SK-N-SH (cell line): ENCODE data around the gene NT5C1A.

Experiments used
- ELF1 ChIP-seq: IDR thresholded peaks from 2 replicates; pipeline ENCODE4 v1.4.0; 2012
- MEF2A ChIP-seq: IDR thresholded peaks from 2 replicates; pipeline ENCODE4 v1.4.0; 2012; ENCODE audit warnings: low read depth, borderline replicate concordance
- POLR2AphosphoS5 ChIP-seq: IDR thresholded peaks from 2 replicates; pipeline ENCODE4 v1.6.1; 2012; ENCODE audit warnings: low read depth, low read length
- SIN3A ChIP-seq: IDR thresholded peaks from 2 replicates; pipeline ENCODE4 v1.6.1; 2012; ENCODE audit warnings: low read depth, mild to moderate bottlenecking, low read length, moderate library complexity, borderline replicate concordance
- USF2 ChIP-seq: fragments of 150-350 bp; IDR thresholded peaks from 2 replicates; pipeline ENCODE4 v1.6.1; 2017; ENCODE audit warnings: antibody characterized with exemption, low read length, low read depth, borderline replicate concordance
- TF ChIP-seq, protein P1 (sequence below): fragments of 200-600 bp; sonication (generic); IDR thresholded peaks from 2 replicates; pipeline ENCODE4 v1.6.1; 2017; ENCODE audit warnings: antibody characterized with exemption, mild to moderate bottlenecking, moderate library complexity

DNA sequence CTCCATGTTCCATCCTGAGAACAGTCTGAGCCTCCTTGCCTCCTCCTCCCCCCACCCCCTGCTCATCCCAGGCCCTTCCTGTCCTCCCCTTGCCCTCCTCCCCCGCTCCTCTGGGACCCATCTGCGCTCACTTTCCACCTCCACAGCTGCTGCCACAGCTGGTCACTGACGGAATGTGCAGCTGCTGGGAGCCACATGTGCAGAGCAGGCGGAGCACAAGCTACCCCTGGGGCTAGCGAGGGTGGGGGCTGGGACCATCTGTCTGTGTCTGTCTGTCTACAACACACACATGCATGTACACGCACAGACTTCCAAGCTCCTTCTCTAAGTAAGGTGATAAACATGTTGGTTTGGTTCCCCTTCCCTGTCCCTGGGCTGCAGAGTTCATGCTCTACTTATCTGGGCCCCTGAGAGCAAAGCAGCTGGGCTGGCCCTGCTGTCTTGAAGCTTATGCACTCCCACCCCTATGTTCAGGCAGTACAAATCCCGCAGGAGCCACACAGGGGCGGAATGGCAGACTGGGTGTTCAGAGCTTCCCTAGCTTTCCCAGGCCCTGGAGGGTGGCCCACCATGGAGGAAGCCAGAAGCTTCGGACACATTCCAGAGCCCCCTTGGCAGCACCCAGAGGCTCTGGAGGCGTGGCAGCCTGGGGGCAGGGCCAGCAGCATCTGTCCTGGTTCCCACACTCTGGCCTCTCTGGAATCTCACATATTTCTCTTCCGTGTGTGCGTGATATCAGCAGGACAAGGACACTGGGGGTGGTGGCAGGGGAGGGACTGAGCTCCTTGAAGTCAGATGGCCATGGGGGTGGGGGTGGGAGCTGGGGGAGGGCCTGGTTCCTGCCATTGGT is 25.4 kb downstream of the NT5C1A start:
- TF ChIP-seq, protein P1, sequence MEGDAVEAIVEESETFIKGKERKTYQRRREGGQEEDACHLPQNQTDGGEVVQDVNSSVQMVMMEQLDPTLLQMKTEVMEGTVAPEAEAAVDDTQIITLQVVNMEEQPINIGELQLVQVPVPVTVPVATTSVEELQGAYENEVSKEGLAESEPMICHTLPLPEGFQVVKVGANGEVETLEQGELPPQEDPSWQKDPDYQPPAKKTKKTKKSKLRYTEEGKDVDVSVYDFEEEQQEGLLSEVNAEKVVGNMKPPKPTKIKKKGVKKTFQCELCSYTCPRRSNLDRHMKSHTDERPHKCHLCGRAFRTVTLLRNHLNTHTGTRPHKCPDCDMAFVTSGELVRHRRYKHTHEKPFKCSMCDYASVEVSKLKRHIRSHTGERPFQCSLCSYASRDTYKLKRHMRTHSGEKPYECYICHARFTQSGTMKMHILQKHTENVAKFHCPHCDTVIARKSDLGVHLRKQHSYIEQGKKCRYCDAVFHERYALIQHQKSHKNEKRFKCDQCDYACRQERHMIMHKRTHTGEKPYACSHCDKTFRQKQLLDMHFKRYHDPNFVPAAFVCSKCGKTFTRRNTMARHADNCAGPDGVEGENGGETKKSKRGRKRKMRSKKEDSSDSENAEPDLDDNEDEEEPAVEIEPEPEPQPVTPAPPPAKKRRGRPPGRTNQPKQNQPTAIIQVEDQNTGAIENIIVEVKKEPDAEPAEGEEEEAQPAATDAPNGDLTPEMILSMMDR, result no peak
- no peak for TF ChIP-seq SIN3A
- no peak; the same call in 1 of the 2 replicates for TF ChIP-seq POLR2AphosphoS5
- TF ChIP-seq ELF1, result no peak
- TF ChIP-seq USF2, result no peak
- no peak for TF ChIP-seq MEF2A
